Measurements from ENCODE around the gene CLEC2L.

The CLEC2L gene

DNA sequence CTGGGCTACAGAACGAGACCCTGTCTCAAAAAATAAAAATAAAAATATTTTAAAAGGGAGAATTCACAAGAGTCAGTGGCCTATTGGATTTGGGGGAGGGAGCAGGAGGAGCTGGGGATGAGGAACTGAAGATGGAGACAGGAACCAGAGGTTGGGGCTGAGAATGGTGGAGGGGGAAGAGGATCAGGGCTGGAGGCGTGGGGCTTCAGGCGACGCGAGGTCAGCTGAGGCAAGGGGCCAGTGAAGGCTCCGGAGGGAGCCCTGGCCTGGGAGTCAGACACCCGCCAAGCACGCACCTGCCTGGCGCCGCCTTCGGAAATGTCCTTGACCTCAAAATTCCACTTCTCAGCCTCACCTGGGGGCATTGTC lies 671 bp upstream of the CLEC2L start:
- TF ChIP-seq, protein P1, sequence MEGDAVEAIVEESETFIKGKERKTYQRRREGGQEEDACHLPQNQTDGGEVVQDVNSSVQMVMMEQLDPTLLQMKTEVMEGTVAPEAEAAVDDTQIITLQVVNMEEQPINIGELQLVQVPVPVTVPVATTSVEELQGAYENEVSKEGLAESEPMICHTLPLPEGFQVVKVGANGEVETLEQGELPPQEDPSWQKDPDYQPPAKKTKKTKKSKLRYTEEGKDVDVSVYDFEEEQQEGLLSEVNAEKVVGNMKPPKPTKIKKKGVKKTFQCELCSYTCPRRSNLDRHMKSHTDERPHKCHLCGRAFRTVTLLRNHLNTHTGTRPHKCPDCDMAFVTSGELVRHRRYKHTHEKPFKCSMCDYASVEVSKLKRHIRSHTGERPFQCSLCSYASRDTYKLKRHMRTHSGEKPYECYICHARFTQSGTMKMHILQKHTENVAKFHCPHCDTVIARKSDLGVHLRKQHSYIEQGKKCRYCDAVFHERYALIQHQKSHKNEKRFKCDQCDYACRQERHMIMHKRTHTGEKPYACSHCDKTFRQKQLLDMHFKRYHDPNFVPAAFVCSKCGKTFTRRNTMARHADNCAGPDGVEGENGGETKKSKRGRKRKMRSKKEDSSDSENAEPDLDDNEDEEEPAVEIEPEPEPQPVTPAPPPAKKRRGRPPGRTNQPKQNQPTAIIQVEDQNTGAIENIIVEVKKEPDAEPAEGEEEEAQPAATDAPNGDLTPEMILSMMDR (IDR thresholded peaks at IDR 0.05; ENCODE audit: extremely low read depth, missing control alignments), result no peak
- DNase-seq (ENCODE audit: low spot score), result no peak

DNA sequence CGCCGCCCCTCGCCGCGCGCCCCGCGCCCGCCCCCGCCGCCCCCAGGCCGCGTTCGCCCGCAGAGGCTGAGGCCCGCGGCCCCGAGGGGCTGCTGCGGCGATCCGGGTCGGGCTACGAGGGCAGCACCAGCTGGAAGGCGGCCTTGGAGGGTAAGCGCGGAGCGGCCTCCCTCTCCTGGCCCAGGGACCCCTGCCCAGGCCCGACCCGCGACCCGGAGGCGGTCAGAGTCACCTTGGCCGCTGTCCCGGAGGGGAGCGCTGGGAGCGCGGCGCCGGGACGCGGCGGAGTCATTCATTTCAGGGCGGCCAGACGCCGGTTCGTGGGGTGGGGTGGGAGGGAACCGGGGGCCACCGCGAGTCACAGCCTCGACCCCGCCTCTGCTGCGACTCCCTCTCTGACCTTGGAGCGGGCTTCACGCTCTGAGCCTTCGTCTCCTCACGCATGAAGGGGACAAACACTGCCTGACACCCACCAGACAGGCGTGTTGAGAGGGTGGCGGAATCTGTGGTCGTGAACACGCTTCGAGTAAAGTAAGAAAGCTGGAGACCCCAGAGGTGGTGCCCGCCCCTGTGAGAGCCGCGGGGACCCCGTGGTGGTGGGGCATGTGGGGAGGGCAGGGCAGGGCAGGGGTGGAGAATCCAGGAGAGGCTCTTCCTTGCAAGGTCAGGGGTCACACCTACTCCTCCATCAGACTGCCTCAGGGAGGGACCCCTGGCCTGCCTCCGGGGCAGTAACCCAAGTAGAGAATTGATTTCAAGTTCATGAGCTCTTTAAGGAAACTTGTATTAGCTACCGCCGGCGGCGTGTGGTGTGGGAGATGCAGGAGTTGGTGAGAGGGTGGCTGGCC lies 707 bp downstream of the CLEC2L start:
- TF ChIP-seq, protein P1 (IDR thresholded peaks at IDR 0.05; ENCODE audit: extremely low read depth, missing control alignments), result no peak
- DNase-seq (ENCODE audit: low spot score), result no peak

DNA sequence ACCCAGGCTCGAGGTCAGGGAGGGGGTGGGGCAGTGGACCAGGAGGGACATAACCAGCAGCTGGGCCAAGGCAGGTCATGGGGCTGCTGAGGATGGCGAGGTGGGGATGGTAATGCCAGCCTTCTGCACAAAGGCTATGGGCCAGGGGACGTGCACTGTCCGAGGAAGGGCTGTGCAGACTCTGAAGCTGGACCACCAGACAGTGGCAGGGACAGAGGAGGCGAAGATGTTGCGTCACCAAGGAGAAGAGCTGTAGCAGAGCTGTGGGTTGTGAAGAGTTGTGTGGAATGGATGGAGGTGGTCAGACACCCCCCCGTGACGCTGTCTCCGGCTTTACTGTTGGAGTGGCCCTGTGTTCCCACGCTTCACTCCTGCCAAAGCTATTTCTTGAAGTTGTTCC lies 1.8 kb downstream of the CLEC2L start:
- DNase-seq (ENCODE audit: low spot score), result no peak
- TF ChIP-seq, protein P1 (IDR thresholded peaks at IDR 0.05; ENCODE audit: extremely low read depth, missing control alignments), result no peak

DNA sequence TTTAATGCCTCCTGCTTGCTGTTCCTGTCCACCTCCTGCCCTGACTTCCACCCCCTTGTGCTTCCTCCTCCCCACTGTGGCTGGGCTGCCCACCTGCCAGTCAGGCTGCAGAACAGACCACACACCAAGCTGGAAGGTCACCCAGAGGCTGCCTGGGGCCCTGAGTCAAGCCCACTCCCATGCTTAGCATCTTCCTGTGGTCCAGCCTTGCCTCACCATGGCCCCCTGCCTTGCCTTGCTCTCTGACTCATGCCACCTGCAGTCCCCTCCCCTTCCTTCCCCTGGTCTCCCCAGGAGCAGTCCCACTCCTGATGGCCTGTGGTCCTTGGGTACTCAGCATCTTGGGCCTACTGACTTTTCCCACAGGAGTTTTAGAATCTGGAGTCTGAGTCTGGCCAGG lies 2.3 kb downstream of the CLEC2L start:
- TF ChIP-seq, protein P1 (IDR thresholded peaks at IDR 0.05; ENCODE audit: extremely low read depth, missing control alignments), result no peak
- no peak for DNase-seq (ENCODE audit: low spot score)

DNA sequence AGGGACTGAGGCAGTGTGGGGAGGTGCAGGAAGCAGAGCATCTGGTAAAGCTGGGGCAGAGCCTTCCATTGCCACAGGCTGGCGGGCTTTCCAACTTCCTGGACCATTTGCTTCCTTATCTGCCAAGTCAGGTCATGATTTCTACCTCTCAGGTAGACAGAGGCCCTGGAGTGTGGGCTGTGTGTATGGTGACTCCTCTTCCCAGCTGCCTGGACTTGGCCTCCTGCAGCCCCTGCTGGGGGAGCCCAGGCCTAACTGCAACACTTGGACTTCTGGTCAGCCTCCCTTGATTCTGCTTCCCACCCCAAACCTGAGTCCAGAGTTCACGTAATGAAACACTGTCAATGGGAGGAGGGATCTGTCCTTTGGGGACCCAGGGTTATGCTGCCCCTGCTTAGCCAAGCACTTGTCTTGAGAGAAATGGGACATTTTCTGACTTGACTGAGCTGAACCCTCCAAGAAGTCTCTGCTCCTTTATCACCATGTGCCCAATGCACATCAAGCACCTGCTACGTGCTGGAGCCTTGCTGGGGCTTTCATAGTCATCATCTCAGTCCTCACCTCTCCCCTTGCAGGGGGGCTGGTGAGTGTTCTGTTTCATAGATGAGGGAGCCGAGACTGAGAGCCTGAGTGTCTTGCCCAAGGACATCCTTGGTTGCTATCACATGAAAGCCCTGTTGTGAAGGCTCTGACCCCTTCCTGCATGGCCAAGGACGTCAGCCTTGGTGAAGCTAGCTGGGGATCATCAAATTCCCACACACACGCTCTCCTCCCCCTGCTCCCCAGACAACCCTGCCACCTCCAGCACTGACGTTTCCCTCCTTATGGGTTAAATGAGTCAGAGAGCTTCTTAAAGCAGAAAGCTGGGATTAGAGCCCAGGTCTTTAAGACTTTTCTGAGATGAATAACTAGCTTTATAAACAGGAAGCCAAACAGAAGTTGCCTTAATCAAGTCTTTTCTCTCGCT lies 3.4 kb downstream of the CLEC2L start:
- DNase-seq (ENCODE audit: low spot score), result no peak
- TF ChIP-seq, protein P1 (IDR thresholded peaks at IDR 0.05; ENCODE audit: extremely low read depth, missing control alignments), result no peak

DNA sequence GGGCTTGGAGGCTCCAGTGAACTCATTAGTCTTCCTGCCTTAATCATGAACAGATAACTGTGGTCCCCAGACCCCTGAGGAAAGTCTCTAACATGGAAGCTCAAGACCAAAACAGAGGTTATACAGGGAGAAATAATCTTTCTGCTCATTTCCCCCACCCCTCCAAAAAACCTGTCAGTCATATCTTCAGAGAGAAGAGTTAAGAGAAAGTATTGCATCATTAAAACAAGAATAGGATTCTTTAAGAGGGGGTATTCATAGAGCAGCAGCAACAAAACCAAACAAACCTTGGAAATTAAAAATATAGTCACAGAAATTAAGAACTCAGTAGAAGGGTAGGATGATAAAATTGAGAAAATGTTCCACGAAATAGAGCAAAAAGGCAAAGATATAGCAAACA lies 7.6 kb downstream of the CLEC2L start:
- TF ChIP-seq, protein P1 (IDR thresholded peaks at IDR 0.05; ENCODE audit: extremely low read depth, missing control alignments), result no peak
- no peak for DNase-seq (ENCODE audit: low spot score)

DNA sequence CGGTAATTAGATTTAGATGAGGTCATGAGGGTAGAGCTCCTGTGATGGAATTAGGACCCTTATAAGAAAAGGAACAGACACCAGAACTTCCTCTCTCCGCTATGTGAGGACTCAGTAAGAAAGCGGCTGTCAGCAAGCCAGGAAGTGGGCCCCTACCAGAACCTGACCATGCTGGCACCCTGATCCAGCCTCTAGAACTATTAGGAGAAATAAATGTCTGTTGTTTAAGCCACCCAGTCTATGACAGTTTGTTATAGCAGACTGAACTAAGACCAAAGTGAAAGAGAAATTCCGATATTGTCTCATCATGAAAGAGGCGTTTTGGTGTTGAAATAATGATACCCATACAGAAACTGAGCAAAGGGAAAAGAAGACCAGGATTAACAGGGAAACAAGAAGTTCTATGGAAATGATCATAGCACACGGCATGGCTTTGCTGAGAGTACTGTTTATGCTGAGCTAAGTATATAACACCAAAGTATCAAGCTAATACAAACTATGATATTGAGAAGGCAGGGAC lies 9.2 kb downstream of the CLEC2L start:
- no peak for DNase-seq (ENCODE audit: low spot score)
- TF ChIP-seq, protein P1 (IDR thresholded peaks at IDR 0.05; ENCODE audit: extremely low read depth, missing control alignments), result no peak
